GM21737 (cell line): ENCODE results near the gene HNRNPM.
"Not testable (repeated sequence)": the region's sequence is repeated elsewhere in the genome, so short reads cannot be mapped to it uniquely, and the experiment has no call there.

Experiments used
- ATAC-seq: cut with Tn5 transposase; IDR thresholded peaks from one replicate; pipeline ENCODE4 v1.9.1; 2021; ENCODE audit warnings: mild to moderate bottlenecking, moderate library complexity; ENCODE audit not compliant: unreplicated experiment

Gene HNRNPM

DNA sequence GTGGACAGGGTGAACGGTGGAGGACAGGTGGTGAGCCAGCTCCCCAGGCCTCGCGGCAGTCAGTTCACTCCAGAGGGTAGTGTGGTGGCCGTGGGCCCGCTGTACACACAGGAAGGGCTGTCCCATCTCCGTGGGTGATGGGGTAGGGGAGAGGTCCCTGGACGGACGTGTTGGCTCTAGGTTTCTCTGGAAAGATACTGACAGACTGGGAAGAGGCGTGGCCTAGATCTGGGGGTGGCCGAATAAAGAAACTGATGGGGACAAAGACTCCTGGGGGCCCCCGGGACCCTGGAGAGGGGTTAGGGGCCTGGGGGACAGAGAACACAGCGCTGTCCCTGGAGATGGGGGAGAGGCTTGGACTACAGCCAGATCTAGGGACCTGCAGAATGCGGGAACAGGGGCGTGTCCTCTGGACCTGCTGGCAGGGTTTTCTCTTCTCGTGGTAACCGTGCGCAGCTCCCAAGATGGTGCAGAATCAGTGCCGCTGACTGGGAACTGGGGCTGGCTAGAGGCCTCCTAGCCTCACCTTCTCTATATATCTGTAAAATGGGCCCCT is 61.7 kb downstream of the HNRNPM start:
- no peak for ATAC-seq

DNA sequence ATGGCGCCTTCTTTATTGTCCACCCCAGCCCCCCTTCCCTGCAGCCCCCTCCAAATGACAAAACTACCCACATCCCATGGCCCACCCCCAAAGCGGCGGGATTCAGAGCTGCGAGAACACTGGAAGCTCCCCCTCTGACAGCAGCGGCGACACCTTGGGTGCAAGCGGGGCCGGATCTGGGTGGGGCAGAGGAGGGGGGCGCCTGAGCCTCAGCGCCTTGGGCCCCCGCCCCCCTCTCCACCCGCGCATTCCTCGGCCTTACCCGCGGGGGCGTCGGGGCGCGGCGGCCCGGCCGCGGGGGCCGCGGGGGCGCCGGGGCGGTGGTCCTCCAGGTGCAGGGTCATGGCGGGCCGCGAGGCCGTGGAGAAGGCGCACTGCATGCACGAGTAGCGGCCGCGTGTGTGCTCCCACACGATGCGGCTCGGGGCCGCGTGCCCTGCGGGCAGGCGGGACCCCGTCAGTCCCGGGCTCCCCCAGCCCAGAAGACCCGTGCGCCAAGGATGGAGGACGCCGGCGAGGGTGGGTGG is 65.9 kb downstream of the HNRNPM start:
- ATAC-seq, result no peak

DNA sequence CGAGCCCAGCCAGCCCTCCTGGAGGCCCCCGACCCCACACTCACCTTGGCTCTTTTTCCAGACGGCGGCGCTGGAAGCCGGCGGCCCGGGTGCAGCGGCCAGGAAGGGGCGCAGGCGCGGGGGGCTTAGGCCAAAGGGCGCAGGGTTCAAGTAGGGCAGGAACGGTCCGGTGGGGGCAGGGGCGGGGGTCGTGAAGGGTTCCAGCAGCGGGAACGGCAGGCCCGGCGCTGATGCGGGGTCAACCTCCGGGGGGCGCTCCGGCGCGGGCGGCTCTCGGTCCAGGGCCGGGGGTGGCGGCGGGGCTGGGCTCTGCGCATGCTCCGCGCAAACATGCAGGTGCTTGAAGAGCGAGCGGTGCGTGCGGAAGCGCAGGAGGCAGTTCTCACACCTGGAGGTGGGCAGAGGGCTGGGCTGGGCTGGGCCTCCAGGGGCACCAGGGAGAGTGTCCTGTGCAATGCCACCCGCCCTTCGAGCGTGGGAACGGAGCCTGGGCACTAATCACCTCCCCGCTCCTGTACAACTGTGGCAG is 66.9 kb downstream of the HNRNPM start:
- ATAC-seq, result no peak

DNA sequence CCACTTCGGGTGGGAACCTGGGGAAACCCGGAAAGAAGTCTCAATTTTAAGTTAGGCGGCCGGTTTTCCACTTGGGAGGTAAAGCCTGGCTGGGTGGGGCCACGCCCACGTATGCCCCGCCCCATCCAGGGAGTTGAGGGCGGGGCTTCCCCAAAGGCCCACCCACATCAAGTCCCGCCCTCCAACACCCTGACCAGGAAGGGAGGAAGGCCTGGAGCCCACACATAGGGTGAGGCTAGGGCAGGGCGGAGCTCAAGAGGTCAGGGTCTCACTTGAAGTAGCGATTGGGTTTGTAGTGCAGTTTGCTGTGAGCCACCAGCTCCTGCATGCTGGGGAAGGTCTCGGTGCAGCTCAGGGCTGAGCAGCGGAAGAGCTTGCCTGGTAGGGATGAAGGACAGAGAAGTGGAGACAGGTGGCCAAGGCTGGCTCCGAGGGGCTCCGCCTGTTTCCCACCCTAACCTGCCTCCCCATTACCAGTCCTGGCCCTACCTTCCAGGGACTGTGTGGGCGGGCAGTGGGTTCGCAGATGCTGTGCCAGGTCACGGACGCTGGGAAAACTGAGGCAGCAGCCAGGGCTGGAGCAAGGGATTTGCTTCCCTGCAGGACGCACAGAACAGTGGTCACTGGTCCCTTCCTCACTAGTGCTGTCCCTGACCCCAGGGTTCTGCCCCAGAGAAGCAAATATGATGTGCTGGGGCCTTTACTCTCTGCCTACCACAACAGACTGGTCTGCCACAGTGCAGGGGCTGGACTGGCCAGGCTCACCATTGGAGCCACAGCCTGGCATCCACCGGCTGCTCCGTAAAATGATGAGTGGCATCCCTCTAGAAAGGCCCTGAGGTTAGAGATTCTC is 67.6 kb downstream of the HNRNPM start:
- ATAC-seq, result no peak

DNA sequence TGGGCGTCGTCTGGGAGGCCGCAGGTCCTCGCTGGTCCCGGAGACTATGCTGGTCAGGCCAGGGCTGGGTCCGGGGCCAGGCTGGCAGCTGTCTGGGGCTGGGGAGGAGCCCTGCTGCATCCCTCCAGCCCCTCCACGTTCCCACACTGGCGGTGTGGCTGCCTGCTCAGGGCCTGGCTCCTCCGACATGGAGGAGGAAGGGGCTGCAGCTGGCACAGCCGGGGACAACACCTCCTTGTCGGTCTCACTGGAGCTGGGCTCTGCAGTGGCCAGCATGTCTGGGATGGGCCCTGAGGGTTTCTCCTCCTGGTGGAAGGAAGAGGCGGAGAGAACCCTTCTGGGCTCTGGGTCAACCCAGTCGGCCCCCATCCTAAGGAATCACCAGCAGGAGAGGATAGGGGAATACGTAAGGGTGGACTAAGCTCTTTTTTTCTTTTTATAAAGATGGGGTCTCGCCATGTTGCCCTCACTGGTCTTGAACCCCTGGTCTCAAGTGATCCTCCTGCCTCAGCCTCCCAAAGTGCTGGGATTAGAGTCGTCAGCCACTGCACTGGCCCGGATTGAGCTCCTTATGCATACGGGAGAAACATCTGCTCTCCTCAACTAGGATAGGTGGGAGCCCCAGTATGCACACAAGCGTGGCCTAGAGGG is 68.4 kb downstream of the HNRNPM start:
- ATAC-seq, result no peak

DNA sequence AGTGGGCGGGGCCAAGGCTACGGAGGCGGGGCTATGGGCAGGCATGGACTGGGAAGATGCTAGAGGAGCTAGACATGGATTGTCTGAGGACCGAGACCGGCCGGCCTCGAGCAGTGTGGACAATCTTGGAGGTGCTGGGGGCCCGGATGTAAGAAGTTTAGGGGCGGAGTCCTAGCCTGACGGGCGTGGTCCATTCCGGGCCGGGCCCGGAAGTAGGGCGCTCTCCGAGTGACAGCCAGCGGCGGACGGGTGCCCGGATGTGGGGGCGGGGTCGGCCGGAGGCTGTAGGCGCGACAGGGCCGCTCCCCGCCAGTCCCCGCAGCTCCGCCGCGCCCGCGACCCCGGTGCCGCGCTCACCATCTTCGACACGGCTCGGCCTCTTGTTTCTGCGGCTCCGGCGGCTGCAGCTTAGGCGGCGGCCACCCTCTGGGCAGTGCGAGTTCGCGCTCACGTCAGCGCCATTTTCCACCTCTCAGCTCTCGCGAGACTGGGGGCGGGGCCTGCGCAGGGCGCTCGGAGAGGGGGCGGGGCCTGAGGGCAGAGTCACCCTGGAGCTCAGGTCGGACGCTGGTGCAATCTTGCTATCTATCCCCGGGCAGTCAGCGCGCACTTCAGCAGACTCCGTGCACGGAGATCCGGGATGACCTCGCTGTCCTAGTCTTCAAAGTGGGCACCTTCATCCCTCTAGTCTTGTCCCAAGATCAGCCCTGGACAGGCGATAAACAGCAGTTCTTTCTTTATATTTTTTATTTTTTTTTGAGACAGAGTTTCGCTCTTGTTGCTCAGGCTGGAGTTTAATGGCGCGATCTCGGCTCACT is 69.1 kb downstream of the HNRNPM start, which contains the start of gene ZNF414:
Gene ZNF414, minus strand, starts transcription at position 481 of the 818 bp plus-strand sequence. Its CDS starts 121 bp downstream, at position 360.
- peak; percentile 88 for ATAC-seq

DNA sequence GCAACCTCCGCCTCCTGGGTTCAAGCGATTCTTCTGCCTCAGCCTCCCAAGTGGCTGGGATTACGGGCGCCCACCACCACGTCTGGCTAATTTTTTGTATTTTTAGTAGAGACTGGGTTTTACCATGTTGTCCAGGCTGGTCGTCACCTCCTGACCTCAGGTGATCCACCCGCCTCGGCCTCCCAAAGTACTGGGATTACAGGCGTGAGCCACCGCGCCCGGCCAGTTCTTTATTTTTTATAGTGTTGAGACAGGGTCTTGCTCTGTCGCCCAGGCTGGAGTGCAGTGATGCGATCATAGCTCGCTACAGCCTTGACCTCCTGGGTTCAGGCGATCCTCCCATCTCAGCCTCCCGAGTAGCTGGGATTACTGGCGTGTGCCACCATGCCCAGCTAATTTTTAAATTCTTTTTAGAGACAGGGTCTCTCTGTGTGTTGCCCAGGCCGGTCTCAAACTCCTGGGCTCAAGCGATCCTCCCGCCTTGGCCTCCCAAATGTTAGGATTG is 69.8 kb downstream of the HNRNPM start:
- not testable (repeated sequence) for ATAC-seq

DNA sequence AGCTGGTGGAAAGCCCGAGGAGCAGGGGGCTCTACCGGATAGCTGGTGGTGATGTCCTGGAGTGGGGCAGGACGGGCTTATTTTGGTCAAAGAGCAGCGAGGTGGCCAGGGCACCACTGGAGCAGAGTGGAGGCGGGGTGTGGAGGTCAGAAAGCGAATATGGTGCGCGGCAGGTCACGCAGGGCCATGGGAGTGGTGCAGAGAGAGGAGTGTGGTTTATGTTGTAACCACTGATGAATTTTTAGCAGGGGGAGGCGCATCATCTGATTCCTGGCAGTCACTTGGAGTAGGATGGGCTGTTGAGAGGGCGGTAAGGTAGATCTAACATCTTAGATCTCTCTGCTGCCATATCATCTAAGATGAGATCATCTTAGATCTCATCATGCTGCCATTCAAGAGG is 70.5 kb downstream of the HNRNPM start:
- ATAC-seq, result no peak

DNA sequence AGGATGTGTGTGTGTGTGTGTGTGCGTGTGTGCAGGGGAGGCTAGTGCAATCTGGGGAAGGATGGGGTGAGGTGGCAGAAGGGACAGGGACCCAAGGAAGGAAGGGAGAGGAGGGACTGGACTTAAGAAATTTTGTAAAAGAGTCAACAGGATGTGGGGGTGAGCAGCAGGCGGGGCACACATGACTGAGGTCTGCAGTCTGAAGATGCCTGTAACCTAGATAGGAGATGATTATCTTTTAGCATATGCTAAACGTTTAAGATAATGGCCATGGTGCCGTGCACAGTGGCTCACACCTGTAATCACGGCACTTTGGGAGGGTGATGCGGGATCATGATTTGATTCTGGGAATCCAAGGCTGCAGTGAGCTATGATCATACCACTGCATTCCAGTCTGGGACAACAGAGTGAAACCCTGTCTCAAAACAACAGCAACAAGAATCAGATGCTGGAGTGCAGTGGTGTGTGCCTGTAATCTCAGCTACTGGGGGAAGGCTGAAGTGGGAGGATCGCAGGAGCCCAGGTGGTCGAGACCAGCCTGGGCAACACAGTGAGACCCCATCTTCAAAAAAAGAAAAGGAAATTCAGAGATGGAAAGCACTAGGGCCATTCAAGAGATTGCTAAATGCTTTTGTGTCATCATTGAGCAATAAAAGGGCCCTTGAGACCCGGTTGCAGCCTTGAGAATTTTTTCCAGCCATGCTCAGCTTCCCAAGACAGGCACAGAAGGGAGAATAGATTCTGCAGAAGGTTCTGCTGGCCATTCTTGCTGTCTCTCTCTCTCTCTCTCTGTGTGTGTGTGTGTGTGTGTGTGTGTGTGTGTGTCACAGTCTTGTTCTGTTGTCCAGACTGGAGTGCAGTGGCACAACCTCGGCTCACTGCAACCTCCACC is 73.0 kb downstream of the HNRNPM start:
- ATAC-seq, result no peak

DNA sequence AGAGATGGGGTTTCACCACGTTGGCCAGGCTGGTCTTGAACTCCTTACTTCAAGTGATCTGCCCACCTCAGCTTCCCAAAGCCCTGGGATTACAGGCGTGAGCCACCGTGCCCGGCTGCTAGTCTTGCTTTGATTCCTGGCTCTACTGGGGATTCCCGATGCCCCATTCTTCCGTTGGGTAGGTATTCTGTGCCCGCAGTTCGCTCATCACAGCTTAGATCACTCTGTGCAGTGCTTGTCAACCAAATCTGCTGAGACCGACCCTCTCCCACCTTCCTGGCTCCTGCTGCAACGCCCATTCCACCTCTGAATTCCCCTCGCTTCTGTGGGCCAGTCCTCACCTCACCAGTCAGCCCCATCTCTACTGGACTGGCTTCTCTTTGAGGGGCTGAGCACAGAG is 73.8 kb downstream of the HNRNPM start:
- ATAC-seq, result no peak

DNA sequence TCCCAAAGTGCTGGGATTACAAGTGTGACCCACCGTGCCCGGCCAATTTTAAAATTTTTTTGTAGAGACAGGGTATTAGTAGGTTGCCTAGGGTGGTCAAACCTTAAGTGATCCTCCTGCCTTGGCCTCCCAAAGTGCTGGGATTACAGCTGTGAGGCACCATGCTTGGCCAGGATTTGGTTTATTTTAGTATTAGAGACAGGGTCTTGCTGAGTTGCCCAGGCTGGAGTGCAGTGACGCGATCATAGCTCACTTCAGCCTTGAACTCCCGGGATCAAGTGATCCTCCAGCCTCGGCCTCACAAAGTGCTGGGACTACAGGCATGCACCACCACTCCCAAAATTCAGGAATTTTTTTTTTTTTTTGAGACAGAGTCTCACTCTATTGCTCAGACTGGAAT is 74.6 kb downstream of the HNRNPM start:
- ATAC-seq, result no peak

DNA sequence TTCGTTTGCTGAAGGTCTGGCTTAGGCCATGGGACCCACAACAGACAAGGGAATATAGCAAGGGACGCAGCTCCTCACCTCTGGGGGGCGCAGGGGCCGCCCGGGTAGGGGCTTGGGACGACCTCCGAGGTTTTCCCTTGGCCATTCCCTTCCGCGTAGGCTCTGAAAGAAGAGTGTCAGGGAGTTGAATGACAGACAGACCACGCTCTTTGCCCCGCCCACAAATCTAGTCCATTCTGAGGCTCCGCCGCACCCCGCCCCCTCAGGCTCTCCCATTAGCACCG is 80.6 kb downstream of the HNRNPM start:
- no peak for ATAC-seq

DNA sequence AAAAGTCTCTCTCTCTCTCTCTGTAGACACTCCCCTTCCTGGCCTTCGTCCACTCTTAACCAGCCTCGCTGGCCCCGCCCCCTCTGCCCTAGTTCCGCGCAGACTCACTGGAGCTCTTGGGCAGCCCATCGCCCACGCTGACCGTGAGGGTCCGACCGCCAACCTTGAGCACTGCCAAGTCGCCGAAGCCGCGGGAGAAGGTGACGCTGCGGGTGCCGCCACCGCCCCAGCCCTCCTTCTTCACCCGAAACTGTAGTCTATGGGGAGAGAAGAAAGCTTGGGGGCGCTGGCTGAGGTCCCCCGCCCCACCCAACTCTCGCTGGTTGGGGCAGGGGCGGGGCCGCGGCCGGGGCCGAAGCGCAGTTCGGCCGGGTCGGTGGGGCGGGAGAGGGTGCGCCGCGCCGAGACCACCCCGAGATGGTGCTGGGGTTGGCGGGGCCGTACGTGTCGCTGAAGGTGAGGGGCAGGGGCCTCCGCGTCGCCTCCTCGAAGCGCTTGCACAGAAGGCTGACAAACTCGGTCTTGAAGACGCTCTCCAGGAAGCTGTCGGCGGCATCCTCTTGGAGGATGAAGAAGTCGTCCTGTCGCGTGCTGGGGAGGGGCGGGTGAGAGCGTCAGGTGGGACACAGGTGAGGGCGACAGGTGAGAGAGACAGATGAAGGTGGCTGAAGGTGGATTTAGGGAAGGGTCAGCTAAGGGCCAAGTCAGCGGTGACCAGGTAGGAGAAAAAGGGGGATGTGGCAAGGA is 81.7 kb downstream of the HNRNPM start:
- ATAC-seq, result no peak

DNA sequence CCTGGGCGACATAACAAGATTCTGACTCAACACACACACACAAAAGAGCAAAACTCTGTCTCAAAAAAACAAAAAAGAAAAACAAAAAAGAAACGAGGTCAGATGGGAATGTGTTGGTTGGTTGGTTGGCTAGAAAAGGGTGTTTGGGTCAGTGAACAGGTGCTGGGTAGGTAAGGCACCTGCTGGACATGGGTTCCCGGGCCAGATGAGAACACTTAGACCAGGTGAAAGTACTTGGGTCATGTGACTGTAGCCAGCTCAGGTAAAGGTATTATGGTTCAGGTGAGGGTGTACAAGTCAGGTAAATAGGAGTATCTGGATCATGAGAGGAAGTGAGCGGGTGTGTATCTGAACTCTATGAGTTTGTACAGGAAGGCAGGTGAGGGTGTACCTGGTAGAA is 83.7 kb downstream of the HNRNPM start:
- ATAC-seq, result no peak

DNA sequence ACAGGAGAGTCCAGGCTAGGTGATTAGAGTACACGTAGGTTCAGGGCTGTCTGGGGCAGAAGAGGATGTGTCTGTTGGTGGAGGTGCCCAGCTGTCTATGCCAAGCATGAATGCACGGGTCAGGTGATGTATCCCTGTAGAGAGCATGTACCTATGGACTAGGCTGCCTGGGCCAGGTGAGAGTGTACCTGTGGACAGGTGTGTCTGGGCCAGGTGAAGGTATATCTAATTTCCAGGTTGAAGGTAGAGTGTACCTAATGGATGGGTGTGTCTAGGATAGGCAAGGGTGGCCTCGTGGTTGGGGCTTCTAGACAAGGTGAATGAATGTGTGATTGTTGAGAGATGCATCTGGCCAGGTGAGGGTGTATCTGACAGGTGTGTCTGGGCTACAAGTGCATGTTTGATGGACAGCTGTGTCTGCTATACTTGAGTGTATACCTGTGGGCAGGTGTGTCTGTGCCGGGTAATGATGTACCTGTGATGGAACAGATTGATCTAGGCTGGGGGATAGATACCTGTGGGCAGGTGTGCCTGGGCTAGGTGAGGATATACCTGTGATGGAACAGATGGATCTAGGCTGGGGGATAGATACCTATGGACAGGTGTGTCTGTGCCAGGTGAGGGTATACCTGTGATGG is 84.7 kb downstream of the HNRNPM start:
- ATAC-seq, result no peak

DNA sequence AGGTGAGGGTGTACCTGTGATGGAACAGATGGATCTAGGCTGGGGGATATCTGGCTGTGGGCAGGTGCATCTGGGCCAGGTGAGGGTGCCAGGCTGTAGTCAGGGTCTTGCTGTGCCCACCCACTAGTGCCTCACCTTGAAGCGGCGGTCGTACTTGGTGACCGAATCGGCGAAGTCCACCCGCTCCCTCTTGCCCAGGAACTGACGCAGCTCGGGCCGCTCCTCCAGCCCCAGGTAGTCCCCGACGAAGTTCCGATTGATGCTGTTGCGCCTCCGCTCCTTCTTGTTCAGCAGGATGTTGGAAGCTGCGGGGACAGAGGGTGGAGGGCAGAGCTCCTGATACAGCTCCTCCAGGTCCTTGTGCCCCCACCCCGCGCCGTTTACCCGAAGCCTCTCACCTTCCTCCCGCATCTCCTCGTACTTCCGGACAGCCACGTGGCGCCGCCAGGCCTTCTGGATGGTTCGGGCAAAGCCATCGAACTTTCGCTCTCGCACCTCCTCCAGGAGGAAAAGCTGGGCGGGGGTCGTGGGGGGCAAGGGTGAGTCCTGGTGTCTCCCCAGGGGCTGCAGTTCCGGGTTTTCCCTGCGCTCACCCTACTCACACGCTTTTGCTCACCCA is 85.4 kb downstream of the HNRNPM start:
- no peak for ATAC-seq

DNA sequence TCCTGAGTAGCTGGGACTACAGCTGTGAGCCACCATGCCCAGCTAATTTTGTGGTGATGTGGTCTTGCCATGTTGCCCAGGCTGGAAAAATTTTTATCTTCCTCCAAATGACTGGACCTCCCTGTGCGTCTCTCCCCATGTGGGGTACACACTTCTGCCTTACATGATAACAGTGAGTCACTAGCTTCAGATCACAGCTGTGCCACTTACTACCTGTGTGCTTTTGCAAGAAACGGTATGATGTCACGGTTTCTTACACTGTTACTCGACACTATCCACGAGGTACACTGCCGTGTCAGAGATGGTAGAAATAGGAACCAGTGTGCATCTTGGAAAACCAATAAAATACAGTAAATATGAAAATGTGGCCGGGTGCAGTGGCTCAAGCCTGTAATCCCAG is 86.7 kb downstream of the HNRNPM start:
- no peak for ATAC-seq

DNA sequence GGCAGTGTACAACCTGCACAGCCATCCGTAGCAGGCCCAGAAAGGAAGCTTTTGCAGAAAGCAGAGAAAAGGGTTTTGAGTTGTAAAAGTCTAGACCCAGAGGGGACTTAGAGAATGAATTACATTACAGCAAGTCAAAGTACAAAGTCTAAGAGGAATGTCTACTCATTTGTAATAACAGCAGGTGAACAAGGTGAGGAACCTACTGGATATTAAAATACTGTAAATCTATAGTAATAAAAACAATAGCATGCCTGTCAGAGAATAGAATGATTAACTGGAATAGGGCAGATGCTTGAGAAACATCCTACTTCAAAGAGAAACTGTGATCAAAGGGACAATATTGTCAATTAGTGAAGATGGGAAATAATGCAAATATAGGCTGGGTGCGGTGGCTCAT is 87.5 kb downstream of the HNRNPM start:
- ATAC-seq, result no peak
